Activated T-cell treated with anti-CD3 and anti-CD28 coated beads for 24 hours (primary cell): Measurements from ENCODE around the gene MRPS31.
A peak's percentile ranks its signal among the peaks of the same experiment; 100 is the strongest.

Source experiments
- DNase-seq: peaks from one replicate; pipeline ENCODE4 v3.0.0-alpha.2; 2020; ENCODE audit warnings: low read depth

The MRPS31 gene

DNA sequence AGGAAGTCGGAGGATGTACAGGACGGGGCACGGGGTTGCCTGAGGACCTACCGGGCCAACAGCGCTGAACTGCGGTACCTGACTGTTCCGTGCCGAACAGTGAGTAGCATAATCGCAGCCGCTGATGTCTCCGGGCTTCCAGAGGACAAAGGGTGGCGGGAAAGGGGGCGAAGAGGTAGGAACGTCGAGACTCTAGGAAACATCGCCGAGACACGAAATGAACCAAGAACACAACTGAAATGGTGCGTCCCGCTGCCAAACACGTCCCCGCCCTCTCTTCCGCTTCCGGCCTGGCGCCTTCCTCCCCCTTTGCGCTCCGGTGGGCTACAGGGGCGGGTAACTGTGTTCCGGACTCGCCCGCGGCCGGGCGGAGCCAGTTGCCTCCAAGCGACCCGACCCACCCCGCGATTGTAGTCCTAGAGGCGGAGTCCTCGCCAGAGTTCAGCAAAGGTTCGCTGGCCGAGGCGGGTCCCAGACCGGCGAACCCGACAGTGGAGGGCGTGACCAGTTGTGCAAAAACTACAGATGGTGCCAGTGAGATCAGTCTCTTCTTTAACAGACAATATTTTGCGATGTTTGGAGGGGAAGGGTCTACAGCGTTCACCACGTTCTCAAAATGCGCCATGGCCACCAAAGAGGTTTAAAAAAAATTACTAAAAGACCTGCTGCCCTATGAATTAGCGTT lies at the start of gene MRPS31:
Gene MRPS31, minus strand, starts transcription at position 257 of the 685 bp plus-strand sequence. Its CDS starts 54 bp downstream, at position 203.
- peak; percentile 95 for DNase-seq

DNA sequence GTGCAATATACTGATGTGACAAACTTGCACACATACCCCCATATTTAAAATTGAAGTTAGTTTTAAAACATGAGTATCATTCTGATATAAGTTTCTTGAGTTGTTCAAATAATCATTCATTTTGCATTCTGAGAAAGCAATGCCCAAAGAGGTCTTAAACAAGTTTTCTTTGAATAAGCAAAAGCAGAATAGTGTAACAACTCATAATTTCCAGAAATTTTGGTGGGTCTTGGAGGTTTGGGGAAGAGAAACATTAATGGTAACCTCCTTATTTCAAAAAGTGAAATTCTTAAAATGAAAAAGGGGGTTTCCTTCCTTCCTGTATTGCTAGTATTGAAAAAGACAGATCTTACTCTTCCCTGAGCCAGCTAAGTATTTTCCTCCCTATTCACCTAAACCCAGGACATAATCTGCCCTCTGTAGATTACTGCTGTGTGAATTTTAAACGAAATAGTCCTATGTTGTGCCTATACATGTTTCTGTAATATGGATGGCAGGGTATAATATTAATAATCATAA lies 48.9 kb upstream of the MRPS31 start:
- DNase-seq = no peak

DNA sequence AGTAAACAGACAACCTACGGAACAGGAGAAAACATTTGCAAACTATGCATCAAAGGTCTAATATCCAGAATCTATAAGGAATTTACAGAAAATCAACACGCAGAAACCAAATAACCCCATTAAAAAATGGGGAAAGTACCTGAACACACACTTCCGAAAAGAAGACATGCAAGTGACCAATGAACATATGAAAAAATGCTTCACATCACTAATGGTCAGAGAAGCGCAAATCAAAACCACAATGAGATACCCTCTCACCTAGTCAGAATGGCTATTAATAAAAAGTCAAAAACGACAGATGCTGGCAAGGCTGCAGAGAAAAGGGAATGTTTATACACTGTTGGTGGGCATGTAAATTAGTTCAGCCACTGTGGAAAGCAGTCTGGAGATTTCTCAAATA lies 47.9 kb upstream of the MRPS31 start:
- no peak for DNase-seq

DNA sequence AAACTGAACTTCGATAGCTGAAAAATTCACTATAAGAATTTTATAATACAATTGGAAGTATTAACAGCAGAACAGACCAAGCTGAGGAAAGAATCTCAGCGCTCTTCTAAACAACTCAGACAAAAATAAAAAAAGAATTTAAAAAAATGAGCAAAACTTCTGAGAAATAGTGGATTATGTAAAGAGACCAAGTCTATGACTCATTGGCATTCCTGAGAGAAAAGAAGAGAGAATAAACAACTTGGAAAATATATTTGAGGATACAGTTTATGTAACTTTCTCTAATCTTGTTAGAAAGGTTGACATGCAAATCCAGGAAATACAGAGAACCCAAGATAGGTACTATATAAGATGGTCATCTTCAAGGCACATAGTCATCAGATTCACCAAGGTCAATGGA lies 43.8 kb upstream of the MRPS31 start:
- DNase-seq = no peak

DNA sequence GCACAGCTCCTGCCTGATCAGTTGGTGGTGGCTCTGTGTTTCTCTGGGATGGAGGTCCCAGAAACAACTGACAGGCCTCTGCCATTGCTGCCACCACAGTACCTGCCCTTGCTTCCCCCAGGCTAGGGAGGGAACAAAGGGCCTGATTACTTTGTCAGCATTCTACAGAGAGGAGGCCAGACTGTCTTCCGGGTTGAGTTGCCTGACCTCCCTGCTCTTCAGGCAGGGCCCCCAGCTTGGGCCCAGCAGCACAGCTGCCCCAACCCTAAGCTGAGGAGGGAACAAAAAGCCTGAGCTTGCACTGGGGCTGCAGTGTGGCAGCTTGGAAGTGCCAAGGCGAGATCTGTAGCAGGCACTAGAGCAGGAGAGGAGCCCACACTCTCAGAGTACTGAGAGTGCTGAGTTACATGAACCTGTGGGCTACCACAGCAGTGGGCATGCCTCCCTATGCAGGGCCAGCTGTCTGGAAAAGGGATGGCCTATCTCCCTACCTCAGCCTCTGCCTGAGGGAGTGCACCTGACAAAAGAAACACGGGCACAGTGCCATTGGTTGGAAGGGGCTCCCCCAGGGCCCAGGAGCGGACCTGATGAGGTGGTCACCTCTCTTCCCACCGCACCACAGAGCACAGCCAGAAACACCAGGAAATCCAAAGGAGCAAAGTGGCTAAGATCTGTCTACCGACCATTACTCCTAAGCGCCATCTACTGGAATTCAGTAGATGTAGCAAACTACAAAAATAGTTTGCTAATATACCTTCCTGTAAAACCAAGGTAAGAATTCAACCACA lies 42.9 kb upstream of the MRPS31 start:
- no peak for DNase-seq

DNA sequence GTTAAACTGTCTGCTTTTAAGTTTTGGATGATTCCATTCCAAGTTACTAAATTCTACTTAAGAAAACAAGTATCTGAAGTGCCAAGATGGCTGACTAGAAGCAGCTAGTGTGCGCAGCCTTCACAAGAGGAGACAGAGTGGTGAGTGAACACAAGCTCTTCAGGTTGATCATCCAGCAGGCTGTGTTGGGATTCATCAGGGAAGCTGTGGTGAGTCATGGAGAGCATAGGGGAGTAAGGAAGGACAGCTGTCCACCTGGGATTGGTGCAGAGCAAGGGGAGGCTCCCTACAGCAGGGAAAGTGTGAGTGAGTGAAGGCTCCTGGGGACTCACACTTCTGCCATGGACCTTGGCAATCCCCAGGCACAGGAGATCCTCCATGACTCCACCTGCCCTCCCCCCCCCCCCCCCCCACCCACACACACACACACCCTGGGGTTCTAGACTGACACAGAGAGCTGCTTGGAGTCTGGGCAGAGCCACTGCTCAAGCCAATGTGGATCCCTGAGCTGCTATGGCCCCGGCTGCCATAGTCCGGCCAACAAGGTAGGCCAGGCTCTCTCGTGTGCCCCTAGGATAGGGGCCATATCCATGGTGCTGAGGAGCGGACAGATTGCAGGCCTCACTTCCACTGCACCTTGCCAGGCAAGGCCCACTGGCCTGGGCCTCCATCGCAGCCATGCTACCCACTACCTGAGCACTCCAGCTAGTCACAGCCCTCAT lies 41.9 kb upstream of the MRPS31 start:
- no peak for DNase-seq

DNA sequence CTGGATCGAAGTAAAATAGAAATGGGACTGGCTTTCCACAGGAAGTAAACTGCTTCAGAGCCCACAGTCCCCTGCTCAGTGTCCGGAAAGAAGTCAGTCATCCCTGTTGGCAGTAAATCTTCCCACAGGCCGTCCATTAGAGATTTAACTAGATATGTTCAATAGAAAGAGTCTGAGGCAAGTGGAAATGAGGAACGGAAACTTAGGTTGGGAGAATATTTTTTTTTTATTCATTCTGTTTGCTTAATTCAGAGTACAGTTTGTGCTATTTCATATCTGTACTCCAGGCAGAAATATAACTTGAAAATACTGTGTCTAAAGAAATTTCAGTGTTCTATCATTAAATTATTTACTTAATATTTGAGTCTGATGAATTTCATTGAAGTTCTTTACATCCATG lies 41.1 kb upstream of the MRPS31 start:
- no peak for DNase-seq

DNA sequence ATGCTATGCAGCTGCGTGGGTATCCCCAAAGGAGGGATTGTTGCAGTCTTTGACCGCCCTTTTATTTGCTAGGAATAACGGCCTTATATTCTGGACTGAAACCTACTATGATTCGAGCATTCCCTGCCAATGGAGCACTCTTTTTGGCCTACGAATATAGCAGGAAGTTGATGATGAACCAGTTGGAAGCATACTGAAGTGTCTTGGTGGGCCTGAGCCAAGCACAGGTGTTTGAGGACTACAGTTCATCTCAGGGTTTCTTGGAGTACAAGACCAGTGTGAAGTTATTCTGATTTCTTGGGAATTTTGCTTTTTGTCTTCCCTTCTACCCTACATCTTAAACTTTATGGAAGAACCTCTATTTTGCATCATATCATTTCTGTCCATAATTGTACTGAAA lies 38.5 kb upstream of the MRPS31 start:
- DNase-seq = no peak

DNA sequence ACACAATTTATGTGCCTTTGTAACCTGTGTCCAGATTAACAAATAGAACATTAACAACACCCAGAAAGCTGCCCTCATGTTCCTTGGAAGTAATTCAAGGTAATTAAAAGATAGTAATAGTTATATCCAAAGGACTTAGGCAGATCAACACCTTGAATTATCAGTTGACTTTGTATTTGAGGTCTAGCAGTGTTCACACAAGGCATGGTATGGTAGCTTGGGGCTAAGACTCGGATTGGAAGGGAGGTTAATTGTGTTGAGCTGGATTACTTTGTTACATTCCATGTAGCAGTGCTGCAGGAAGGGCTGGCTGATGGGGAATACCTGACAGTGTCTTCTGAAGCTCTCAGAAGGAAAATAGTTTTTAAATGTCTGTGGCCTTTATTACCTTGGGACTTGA lies 35.3 kb upstream of the MRPS31 start:
- DNase-seq = no peak

DNA sequence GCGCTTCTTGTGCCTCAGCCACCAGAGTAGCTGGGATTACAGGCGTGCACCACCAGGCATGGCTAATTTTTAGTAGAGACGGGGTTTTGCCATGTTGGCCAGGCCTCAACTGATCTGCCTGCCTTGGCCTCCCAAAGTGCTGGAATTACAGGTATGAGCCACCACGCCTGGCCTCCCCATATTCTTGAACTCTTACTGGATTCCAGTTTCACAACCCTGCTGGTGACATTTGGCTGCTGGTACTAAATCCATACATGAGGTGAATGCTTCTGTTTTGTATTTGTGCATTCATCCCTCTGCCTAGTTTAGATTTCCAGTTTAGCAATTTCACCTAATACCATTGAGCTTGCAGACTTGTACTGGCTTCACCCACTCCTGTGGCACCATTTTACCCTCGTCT lies 32.3 kb upstream of the MRPS31 start:
- no peak for DNase-seq

DNA sequence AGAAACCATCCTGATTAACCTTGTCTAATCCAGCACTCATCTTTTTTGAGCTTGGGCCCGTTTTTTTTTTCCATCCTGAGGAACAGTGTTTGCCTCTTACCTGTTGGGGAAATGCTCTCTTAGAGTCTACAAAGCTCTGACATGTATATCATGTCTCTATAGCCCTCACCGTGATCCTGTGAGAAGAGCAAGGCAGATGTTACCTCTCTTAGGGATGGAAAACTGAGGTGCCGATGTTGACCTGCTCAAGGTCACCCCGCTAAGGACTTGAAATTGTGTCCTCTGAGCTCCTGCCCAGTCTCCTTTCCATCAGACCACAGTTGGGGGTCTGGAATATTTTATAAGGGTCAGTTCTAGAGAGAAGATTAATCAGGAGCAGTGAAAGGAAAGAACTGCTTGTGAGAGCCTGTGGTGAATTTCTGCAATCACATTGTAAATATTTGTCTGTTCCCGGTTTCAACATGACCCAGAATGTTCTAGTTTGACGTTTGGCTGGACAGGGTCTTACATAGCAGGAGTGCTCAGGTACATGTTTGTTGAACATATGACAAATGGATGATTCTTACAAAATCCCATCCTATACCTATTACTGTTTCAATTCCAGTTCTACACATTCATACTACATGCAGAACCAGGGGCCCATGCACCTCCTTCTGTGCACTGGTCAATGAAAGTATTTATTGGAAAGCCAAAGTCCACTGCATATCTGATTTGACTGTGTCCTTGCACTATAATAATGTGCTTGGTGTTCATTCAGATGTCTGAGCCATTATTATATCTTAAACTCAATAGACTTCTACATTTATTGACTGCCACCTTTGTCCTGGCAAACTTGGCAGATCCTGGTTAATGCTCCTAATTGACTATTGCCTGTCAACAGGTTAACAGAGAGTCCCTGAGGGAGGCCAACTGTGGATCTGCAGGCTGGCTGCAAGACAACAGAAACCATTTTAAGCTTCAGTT lies 30.5 kb upstream of the MRPS31 start:
- DNase-seq = no peak

DNA sequence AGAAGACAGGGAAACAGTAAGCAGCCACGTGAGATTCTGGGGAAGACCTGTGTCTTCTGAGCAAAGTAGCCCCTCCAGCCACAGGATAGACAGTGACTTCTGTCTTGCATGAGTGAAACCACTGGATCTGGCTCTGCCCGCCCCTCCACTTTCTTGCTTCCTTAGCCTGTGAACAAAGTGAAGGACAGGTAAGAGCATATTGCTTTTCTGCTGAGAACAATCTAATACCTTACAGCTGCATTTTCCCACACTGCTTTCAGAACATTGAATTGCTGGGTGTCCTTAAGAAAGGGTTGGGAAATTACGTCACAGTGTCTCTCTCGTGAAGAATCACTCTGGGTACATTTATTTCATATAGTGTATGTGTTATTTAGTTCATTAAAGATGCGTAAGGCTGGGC lies 29.6 kb upstream of the MRPS31 start:
- DNase-seq = no peak

DNA sequence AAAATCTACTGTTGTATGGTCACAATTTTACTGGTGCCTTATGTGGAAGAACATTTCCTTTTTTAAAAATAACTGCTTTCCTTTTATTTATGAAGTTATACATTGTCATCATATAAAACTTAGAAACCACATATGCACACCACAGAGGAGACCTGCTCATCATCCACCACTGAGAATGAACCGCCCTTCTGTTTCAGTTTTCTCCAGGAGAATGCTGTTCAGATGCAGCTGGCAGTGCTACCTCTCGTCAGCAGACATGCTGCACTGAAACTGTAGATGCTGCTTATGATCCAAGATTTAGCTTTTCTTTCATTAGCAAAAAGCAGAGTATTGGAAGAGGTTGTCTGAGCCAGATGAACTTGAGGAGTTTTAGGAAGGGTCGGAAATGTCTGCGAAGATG lies 28.5 kb upstream of the MRPS31 start:
- DNase-seq = no peak

DNA sequence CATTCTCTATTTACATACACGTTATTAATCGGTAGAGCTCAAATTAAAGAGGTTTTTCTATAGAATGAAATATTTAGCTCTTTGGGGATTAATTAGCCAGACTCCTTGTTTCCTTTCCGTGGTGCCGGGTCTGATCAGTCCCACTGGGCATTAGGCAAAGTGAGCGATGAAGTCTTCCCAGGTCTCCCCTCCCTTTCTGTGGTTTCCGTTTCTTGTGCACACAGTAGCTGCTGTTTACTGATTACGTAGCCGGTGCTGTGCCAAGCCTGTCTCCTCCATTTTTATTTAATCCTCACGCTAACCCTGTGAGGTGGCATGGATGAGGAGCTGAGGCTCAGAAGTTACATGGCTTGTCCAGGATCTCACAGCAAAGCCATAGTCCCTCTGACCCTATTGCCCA lies 27.4 kb upstream of the MRPS31 start:
- DNase-seq = no peak

DNA sequence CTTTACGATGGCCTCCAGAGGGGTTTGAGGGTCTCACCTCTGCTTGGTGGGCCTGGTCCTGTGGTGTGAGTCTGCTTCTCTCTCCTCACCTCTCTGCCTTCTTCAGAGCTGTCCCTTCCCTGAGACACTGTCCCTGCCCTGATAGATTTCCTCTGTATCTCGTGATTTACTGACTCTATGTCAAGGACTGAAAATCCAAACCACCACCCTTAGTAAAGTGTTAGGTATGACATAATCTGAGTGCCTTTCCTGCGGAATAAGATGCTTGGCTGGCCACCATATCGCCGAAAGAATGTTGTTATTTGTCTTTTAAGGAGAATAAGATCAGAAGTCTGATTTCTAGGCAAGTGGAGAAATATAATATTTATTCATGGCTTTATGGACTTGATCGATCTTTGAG lies 25.7 kb upstream of the MRPS31 start:
- no peak for DNase-seq

DNA sequence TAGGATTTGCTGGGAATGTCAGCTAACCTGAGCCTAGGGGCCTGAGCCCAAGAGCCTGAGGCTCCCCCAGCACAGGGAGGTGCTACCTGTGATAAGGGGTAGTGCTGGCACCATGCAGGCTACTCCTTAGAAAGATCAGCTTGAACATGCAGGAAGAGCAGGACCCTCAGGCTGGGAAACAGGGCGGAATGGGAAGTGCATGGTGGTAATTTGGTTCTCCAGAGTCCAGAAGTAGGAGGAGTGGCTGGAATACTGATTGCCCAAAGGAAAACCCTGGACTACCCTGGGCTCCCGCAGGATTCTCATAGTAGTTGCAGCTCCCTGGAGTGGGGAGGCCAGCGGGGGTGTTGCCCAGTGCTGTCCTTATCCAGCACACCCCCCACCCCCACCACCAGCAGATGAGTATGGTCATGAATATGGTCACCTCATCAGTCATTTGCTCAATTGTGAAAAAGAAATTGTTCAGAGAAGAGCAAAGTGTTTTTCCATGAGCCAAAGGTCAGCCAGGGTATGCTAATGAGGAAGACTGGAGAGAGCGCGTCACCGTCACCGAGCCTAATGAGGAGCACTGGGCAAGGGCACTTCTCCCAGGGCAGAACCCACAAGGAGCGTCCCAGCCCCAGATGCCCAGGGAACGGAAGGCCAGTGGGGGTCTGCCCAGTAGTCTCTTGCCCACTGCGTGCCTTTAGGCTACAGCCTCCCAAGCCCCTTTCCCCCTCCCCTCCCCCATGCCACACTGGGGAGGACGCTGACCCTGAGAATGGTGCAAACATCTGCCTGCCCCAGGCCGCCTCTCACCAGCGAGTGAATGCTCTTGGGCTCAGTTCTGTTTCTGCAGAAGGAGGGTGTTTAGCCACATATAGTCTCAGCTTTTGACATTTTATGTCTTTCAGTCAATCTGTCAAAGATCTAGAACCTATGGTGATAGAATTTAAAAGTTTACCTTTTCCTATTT lies 23.7 kb upstream of the MRPS31 start:
- DNase-seq = no peak

DNA sequence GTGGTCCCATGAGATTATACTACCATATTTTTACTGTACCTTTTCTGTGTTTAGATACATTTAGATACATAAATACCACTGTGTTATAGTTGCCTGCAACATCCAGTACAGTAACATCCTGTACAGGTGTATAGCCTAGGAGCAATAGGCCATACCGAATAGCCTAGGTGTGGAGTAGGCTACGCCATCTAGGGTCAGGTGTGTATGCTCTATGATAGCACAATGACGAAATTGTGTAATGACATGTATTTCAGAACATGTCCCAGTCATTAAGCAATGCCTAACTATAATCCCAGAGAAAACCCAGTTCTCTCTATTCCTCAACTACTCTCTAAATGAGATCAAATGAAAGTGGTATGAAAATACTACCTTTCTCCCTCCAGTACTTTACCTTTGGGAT lies 22.3 kb upstream of the MRPS31 start:
- DNase-seq = no peak

DNA sequence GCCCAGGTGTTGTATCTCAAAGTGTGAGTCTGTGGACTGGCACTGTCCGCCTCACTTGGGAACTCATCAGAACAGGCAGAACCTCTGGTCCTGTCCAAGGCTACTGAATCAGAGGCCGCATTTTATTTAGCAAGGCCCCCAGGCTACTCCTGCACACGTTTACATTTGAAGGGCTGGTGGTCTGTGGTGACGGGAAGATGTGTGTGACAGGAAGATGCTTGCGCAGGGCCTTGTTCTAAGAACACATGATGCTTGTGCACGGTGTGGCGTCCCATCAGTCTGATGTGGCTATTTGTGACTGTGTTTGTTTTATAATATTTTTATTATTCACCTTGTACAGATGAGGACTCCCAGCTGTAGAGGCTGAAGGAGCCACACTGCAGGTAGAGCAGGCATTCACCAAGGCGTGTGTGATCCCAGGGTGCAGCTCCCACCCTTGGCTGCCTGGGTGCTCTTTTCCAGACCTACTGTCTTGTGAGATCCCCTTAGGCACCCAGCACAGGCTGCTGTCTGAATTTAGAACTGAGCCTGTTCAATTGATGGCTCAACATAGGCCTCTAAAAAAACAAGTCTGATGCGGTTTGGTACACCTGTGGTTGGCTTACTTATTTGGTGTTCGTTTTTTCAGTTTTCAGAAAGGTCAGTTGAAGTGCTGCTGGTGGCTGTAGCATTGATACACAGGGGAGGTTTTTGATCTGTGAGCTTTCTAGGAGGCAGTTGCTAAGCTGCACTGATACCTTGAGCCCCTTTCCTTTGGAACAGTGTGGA lies 21.5 kb upstream of the MRPS31 start:
- no peak for DNase-seq

DNA sequence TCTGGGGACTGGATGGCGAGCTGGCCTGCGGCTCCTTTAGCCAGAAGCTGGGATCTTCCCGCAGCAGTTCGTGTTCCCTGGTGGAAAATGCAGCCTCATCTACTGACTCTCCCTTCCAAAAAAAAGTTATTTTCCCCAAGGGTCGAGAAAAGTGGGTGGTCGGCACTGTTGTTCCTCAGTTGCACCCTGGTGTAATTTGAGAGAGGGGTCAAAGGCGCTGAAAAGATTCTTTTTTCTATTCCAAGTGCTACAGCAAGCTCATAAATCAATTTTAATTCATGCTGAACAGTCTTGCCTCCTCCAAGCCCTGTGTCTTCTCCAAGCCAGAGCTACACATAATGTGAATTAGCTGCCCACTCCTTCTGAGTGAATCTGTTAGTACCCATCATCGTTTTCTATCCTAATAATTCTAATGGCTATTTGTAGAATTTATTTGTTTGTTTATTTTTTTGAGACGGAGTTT lies 19.2 kb upstream of the MRPS31 start:
- no peak for DNase-seq
